NK-92 treated with Interleukin-12 subunit alpha and Interleukin-12 subunit beta, amount 100 ng/mL, for 24 hours (cell line): Measurements from ENCODE around the gene GNAO1.

Experiments
- DNase-seq: peaks from one replicate; lab custom pipeline; 2025; lab: John Stamatoyannopoulos, UW

The GNAO1 gene

GRCh38 chr16:56314244-56314850 is 123.1 kb downstream of the GNAO1 start:
- DNase-seq, result no peak

DNA sequence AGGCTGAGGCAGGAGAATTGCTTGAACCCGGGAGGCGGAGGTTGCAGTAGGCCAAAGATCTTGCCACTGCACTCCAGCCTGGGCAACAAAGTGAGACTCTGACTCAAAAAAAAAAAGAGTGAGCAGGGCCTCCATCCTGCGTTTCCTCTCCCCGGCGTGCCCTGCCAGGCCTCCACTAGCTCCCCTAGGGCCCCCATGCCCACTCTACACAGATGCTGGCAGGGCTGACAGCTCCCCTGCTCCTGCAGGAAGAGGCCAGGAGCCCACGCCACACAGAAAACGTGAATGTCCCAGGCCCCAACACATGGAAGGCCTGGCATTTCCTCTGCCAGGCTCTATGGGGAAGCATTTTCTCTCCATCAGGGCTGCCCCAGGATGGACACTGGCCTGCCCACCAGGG is 124.7 kb downstream of the GNAO1 start:
- DNase-seq, result no peak

GRCh38 chr16:56316545-56316944 is 125.3 kb downstream of the GNAO1 start:
- no peak for DNase-seq

GRCh38 chr16:56317998-56318826 is 126.9 kb downstream of the GNAO1 start:
- DNase-seq, result peak; percentile 9

DNA sequence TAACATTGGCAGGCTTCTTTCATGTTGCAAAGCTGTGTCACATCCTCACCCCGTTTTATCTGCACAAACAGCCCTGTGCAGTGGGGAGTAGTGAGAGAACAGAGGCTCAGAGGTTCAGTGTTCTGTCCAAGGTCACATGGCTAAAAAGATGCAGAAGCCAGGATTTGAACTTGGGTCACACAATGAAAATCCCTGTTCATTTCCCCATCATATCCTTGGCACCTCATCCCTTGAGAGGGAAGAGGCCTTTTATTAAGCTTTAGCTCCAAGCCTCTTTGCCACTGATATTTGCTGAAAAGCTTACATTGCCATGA is 127.5 kb downstream of the GNAO1 start:
- no peak for DNase-seq

DNA sequence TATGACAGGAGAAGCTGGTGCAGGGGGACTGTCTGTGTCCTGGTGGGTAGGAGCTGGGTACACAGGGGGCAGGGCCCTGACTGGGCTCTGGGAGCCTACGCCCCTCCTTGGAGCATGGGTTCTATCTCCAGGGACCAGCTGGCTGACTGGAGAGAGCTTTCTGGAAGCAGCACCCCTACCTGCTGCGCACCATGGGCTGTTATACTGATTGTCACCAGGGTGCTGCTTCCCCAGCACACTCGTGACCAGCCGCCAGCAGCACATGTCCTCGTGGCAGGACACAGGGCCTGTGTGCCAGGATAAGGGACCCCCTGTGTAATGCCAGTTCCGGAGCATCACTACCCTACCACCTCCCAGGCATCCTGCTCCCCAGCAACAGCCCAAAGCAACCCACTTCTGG is 128.1 kb downstream of the GNAO1 start:
- no peak for DNase-seq

- DNase-seq, result no peak
Measured at GRCh38 chr16:56320056-56320455, 128.8 kb downstream of the GNAO1 start.

- no peak for DNase-seq
Measured at GRCh38 chr16:56320811-56321558, 129.7 kb downstream of the GNAO1 start.

- no peak for DNase-seq
Measured at GRCh38 chr16:56321571-56321970, 130.3 kb downstream of the GNAO1 start.

DNA sequence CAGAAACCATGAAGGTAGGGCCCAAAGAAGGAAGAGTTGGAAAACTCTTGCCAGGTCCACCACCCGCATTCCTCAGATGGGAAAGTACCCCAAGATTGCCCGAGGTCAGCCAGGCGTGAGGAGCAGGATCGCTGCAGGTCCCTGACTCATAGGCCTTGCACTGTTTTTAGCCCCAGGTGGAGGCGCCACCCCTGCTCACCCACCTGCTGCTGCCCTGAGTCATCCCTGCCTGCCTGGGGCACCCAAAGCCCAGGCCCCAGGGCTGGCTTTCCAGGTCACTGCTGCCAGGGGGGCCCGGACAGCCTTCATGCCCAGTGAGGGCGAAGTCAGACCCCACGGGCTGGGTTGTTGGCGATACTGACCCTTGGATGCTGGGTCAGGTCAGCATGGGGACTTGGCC is 133.1 kb downstream of the GNAO1 start:
- no peak for DNase-seq

DNA sequence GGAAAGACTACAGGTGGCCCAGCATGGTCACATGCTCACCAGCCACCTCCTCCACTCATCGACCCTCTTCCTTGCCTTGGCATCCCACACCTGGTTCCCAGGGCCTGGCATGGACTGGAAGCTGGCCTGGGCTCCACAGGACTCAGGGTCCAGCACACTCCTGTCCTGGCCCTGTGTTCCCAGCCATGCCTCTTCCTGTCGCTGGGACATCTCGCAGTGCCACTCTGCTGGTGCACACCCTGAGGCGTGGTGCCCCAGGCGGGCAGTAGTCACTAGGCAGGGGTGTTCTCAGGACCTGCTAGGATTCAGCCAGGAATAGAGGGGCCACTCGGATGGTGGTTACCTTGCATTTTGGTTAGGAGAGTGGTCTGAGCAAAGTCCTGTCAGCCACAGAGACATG is 134.7 kb downstream of the GNAO1 start:
- DNase-seq, result no peak

- no peak for DNase-seq
Measured at GRCh38 chr16:56327071-56327928, 136.0 kb downstream of the GNAO1 start.

- no peak for DNase-seq
Measured at GRCh38 chr16:56327929-56328258, 136.6 kb downstream of the GNAO1 start.

DNA sequence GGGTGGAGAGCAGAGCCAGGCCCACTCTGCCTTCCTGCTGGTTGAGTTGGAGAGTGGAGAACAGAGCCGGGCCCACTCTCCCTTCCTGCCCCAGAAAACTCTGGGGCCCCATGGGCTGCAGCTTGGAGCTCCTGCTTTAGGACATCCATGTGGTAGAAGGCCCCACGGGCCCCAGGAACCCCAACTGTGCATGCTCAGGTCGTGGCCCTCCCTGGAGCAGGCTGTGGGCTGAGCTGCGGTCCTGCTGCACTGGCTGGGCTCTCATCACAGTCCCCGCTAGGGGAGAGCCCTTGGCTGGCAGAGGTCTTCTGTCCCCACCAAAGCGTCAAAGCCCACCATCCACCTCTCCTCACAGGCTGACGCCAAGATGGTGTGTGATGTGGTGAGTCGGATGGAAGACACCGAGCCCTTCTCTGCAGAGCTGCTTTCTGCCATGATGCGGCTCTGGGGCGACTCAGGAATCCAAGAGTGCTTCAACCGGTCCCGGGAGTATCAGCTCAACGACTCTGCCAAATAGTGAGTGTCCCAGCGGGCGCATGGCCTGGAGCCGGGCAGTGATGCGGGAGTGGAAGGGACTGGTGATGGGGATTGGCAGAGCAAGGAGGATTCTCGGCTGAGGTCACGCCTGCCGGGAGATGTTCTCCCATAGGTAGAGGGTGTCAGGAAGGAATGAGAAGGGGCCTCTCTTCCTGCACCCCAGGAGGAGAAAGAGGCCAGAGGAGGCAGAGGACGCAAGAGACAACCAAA is 137.2 kb downstream of the GNAO1 start:
- DNase-seq, result no peak

GRCh38 chr16:56329887-56330286 is 138.6 kb downstream of the GNAO1 start:
- no peak for DNase-seq

- DNase-seq, result no peak
Measured at GRCh38 chr16:56330476-56330875, 139.2 kb downstream of the GNAO1 start.

GRCh38 chr16:56331399-56331798 is 140.1 kb downstream of the GNAO1 start:
- DNase-seq, result no peak

DNA sequence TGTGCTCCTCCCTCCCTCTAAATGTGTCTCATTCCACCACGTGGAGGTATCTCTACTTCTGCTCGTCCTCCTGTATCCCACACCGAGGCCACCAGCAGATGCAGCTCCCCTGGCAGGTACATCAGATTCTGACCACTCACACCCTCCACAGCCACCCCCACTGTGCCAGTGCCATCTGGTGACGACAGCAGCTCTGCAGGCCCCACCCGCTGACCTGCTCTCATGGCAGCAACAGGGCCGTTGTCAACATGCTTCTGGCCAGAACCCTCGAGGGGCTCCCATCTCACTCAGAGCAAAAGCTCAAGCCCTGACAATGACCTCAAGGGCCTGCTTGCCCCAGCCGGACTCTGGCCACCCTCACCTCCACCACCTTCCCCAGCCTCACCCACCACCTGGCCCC is 140.6 kb downstream of the GNAO1 start:
- DNase-seq, result no peak

- no peak for DNase-seq
Measured at GRCh38 chr16:56332464-56333079, 141.3 kb downstream of the GNAO1 start.

- DNase-seq, result no peak
Measured at GRCh38 chr16:56334761-56335160, 143.5 kb downstream of the GNAO1 start.

- DNase-seq, result no peak
Measured at GRCh38 chr16:56336071-56336688, 144.9 kb downstream of the GNAO1 start.
